CD4-positive, alpha-beta memory T cell (primary cell): Measurements from ENCODE around the gene XCL1. TPM values are rescaled to one million over a fixed set of nuclear protein-coding genes. Genes with fewer than 3 reads are reported as not detected.

ENCODE experiments used
- CTCF ChIA-PET: fragments of 350-600 bp; sonication (Branson Sonifier 250); formaldehyde crosslinking; loops from one replicate; lab custom pipeline; 2021; ENCODE audit warnings: inconsistent platforms; ENCODE audit not compliant: partially characterized antibody; lab: Charles Lee
- POLR2A ChIA-PET: fragments of 350-600 bp; sonication (Branson Sonifier 250); formaldehyde crosslinking; loops from one replicate; lab custom pipeline; 2021; ENCODE audit not compliant: partially characterized antibody; lab: Charles Lee
- DNase-seq, 5 donors: peaks; one replicate each; pipeline versions ENCODE4 v3.0.0 to v3.0.0-alpha.2; 2020 to 2022; ENCODE audit warnings: mixed read lengths in 1 of 5
- H3K27ac ChIP-seq: one replicate; pipeline ENCODE4 v1.7.0; 2013; ENCODE audit warnings: low read depth, low read length
- H3K27me3 ChIP-seq: 2 replicates; pipeline ENCODE4 v1.7.0; 2013; ENCODE audit warnings: mild to moderate bottlenecking, low read length, moderate library complexity; ENCODE audit not compliant: insufficient read depth
- H3K36me3 ChIP-seq: 2 replicates; pipeline ENCODE4 v1.7.0; 2013; ENCODE audit warnings: mild to moderate bottlenecking, low read length, moderate library complexity; ENCODE audit not compliant: insufficient read depth
- H3K4me1 ChIP-seq: 2 replicates; pipeline ENCODE4 v1.7.0; 2013; ENCODE audit warnings: mild to moderate bottlenecking, low read length, moderate library complexity; ENCODE audit not compliant: insufficient read depth
- H3K4me3 ChIP-seq, 2 donors: one replicate each; pipeline ENCODE4 v1.7.0; 2013; ENCODE audit warnings: low read length in 2 of 2, mild to moderate bottlenecking in 1 of 2
- H3K9me3 ChIP-seq, 2 donors: one replicate each; pipeline ENCODE4 v1.7.0; 2013; ENCODE audit warnings: low read length in 2 of 2, control low read depth in 1 of 2; ENCODE audit not compliant: control insufficient read depth in 1 of 2
- H3K27ac Mint-ChIP-seq, 7 donors: one replicate each; pipeline ENCODE4 v1.8.0; 2020 to 2021; ENCODE audit warnings: mixed read lengths in 7 of 7, mild to moderate bottlenecking in 6 of 7, inconsistent platforms in 3 of 7, moderate library complexity in 3 of 7
- H3K27me3 Mint-ChIP-seq, 2 donors: one replicate each; pipeline ENCODE4 v1.8.0; 2020 to 2021; ENCODE audit warnings: mixed read lengths in 2 of 2
- H3K36me3 Mint-ChIP-seq, 2 donors: one replicate each; pipeline ENCODE4 v1.8.0; 2020 to 2021; ENCODE audit warnings: mixed read lengths in 2 of 2, inconsistent platforms in 1 of 2, mild to moderate bottlenecking in 1 of 2
- H3K4me1 Mint-ChIP-seq, 4 donors: one replicate each; pipeline ENCODE4 v1.8.0; 2020 to 2021; ENCODE audit warnings: mixed read lengths in 4 of 4, mild to moderate bottlenecking in 1 of 4
- H3K4me3 Mint-ChIP-seq, 8 donors: one replicate each; pipeline ENCODE4 v1.8.0; 2020 to 2021; ENCODE audit warnings: mixed read lengths in 8 of 8, mild to moderate bottlenecking in 7 of 8, moderate library complexity in 6 of 8, inconsistent platforms in 3 of 8
- H3K9me3 Mint-ChIP-seq, 8 donors: one replicate each; pipeline ENCODE4 v1.8.0; 2020 to 2021; ENCODE audit warnings: mixed read lengths in 8 of 8, mild to moderate bottlenecking in 5 of 8, inconsistent platforms in 3 of 8, moderate library complexity in 1 of 8
- intact Hi-C: fragments of 100-400 bp; cut with micrococcal nuclease; formaldehyde crosslinking; loops from one replicate; pipeline ENCODE4 v1.15.1; 2023
- polyA plus RNA-seq, 2 donors: library from polyadenylated mRNA; unstranded; fragments of 300-500 nt; fragmentation: Illumina TruSeq; gene quantifications; one replicate each; pipeline ENCODE4 v1.2.3, GENCODE V29; 2021
- total RNA-seq, 2 experiments: library from RNA; stranded (reverse); gene quantifications; one replicate each; pipeline ENCODE4 v1.2.3, GENCODE V29; 2021

Gene XCL1
- total and polyA plus RNA-seq, 4 experiments from 2014 or later = 0.19 to 1.1 (median 0.60) TPM

- POLR2A ChIA-PET = no interaction called here
- no peak overlapping the region for H3K4me3 ChIP-seq
- CTCF ChIA-PET = interaction anchor here (0.7 to 1.4 kb wide), 2 partner anchors 8 to 220 kb away, joined by 3 to 5 read pairs; no protein-coding TSS in a partner anchor
- Mint-ChIP-seq H3K4me1 (no peaks in the 10 kb centered on the region), H3K9me3 (no peaks in the 10 kb centered on the region), H3K27ac (no peak overlapping the region), H3K4me3 (no peak overlapping the region), H3K27me3 (peaks cover 9 to 16% of the 10 kb centered on the region in 2 donors), H3K36me3 (no peaks in the 10 kb centered on the region)
- no peaks in the 10 kb centered on the region for H3K36me3 ChIP-seq
- H3K27ac ChIP-seq = no peak overlapping the region
- intact Hi-C loops = no loop called here
- H3K9me3 ChIP-seq = no peaks in the 10 kb centered on the region
- H3K27me3 ChIP-seq = no peaks in the 10 kb centered on the region
- DNase-seq = no peak
- no peaks in the 10 kb centered on the region for H3K4me1 ChIP-seq
These were observed 52.4 kb downstream of the XCL1 start for GRCh38 chr1:168628807-168629206.

GRCh38 chr1:168629466-168629865, 53.1 kb downstream of the XCL1 start:
- no peak for DNase-seq
- Mint-ChIP-seq H3K4me3 (no peak overlapping the region), H3K27me3 (peaks cover 9 to 19% of the 10 kb centered on the region in 2 donors), H3K36me3 (no peaks in the 10 kb centered on the region), H3K27ac (no peak overlapping the region), H3K9me3 (no peaks in the 10 kb centered on the region), H3K4me1 (no peaks in the 10 kb centered on the region)
- intact Hi-C loops = no loop called here
- Histone ChIP-seq H3K27me3 (no peaks in the 10 kb centered on the region), H3K27ac (no peak overlapping the region), H3K36me3 (no peaks in the 10 kb centered on the region), H3K4me1 (no peaks in the 10 kb centered on the region), H3K9me3 (no peaks in the 10 kb centered on the region), H3K4me3 (no peak overlapping the region)
- POLR2A ChIA-PET = no interaction called here
- CTCF ChIA-PET = interaction anchor here (1.4 kb wide), 1 partner anchor 8 kb away, joined by 3 read pairs; no protein-coding TSS in a partner anchor

Other genes starting within 250 kb of the XCL1 start
- not detected for gene XCL2, start 32.6 kb upstream of the XCL1 start, total RNA-seq
- gene XCL2, start 32.6 kb upstream of the XCL1 start, polyA plus RNA-seq = 1 to 10 TPM; 1.4 to 2.8 TPM
- not detected for gene DPT, start 152.6 kb downstream of the XCL1 start, total RNA-seq
- gene DPT, start 152.6 kb downstream of the XCL1 start, polyA plus RNA-seq = not detected